ENCODE results near the gene NSMF.
"Not testable (repeated sequence)": the region's sequence is repeated elsewhere in the genome, so short reads cannot be mapped to it uniquely, and the experiment has no call there.

NSMF gene

GRCh38 chr9:137474271-137474670 lies 15.1 kb upstream of the NSMF start:
- H3K4me3 ChIP-seq (ENCODE audit: low read depth, low read length) = no peak overlapping the region
- H3K36me3 ChIP-seq = no peaks in the 10 kb centered on the region
- no peak overlapping the region for H3K27ac ChIP-seq
- TF ChIP-seq CTCF (IDR thresholded peaks at IDR 0.05; ENCODE audit: low read depth, low read length) = no peak
- H3K9me3 ChIP-seq (ENCODE audit: severe bottlenecking) = peaks cover 7% of the 10 kb centered on the region
- no peaks in the 10 kb centered on the region for H3K27me3 ChIP-seq (ENCODE audit: insufficient read depth, low read depth, severe bottlenecking)
- DNase-seq = no peak

- TF ChIP-seq CTCF (IDR thresholded peaks at IDR 0.05; ENCODE audit: low read depth, low read length) = no peak
- peaks cover 4% of the 10 kb centered on the region for H3K9me3 ChIP-seq (ENCODE audit: severe bottlenecking)
- H3K27me3 ChIP-seq (ENCODE audit: insufficient read depth, low read depth, severe bottlenecking) = no peaks in the 10 kb centered on the region
- H3K4me3 ChIP-seq (ENCODE audit: low read depth, low read length) = no peak overlapping the region
- H3K36me3 ChIP-seq = no peaks in the 10 kb centered on the region
- no peak overlapping the region for H3K27ac ChIP-seq
- no peak for DNase-seq
Measured at GRCh38 chr9:137470785-137471184, 11.7 kb upstream of the NSMF start.

GRCh38 chr9:137467896-137468295 lies 8.8 kb upstream of the NSMF start:
- DNase-seq = no peak
- Histone ChIP-seq H3K36me3 (no peaks in the 10 kb centered on the region), H3K27me3 (ENCODE audit: insufficient read depth, low read depth, severe bottlenecking) (no peaks in the 10 kb centered on the region), H3K4me3 (ENCODE audit: low read depth, low read length) (no peak overlapping the region), H3K27ac (no peak overlapping the region), H3K9me3 (ENCODE audit: severe bottlenecking) (no peaks in the 10 kb centered on the region)
- TF ChIP-seq CTCF (IDR thresholded peaks at IDR 0.05; ENCODE audit: low read depth, low read length) = no peak

- Histone ChIP-seq H3K9me3 (ENCODE audit: severe bottlenecking) (no peaks in the 10 kb centered on the region), H3K4me3 (ENCODE audit: low read depth, low read length) (no peak overlapping the region), H3K27me3 (ENCODE audit: insufficient read depth, low read depth, severe bottlenecking) (no peaks in the 10 kb centered on the region), H3K27ac (no peak overlapping the region), H3K36me3 (no peaks in the 10 kb centered on the region)
- TF ChIP-seq CTCF (IDR thresholded peaks at IDR 0.05; ENCODE audit: low read depth, low read length) = no peak
- DNase-seq = no peak
Measured at GRCh38 chr9:137467161-137467581, 8.0 kb upstream of the NSMF start.

- DNase-seq; H3K27ac ChIP-seq; H3K4me3 ChIP-seq (ENCODE audit: low read depth, low read length); H3K27me3 ChIP-seq (ENCODE audit: insufficient read depth, low read depth, severe bottlenecking); H3K9me3 ChIP-seq (ENCODE audit: severe bottlenecking); H3K36me3 ChIP-seq: not testable (repeated sequence)
Measured at GRCh38 chr9:137466389-137467085, 7.4 kb upstream of the NSMF start.

GRCh38 chr9:137465720-137466388 lies 6.7 kb upstream of the NSMF start:
- H3K27me3 ChIP-seq (ENCODE audit: insufficient read depth, low read depth, severe bottlenecking) = no peaks in the 10 kb centered on the region
- H3K9me3 ChIP-seq (ENCODE audit: severe bottlenecking) = no peaks in the 10 kb centered on the region
- H3K36me3 ChIP-seq = no peaks in the 10 kb centered on the region
- H3K27ac ChIP-seq = no peak overlapping the region
- DNase-seq = no peak
- no peak for TF ChIP-seq CTCF (IDR thresholded peaks at IDR 0.05; ENCODE audit: low read depth, low read length)
- no peak overlapping the region for H3K4me3 ChIP-seq (ENCODE audit: low read depth, low read length)

All from WERI-Rb-1 (cell line).